CD4-positive, alpha-beta T cell (primary cell): Measurements from ENCODE around the gene KIAA0825. TPM values are rescaled to one million over a fixed set of nuclear protein-coding genes. Genes with fewer than 3 reads are reported as not detected.

Experiments
- ATAC-seq: fragments of 200-7000 bp; cut with Tn5 transposase; one replicate; pipeline ENCODE4 v1.10.0; 2022; ENCODE audit warnings: mild to moderate bottlenecking; ENCODE audit not compliant: poor library complexity
- CTCF ChIA-PET: fragments of 350-600 bp; sonication (Branson Sonifier 250); formaldehyde crosslinking; loops from one replicate; lab custom pipeline; 2021; ENCODE audit warnings: antibody characterized with exemption, inconsistent platforms; lab: Charles Lee
- POLR2A ChIA-PET: fragments of 350-600 bp; sonication (Branson Sonifier 250); formaldehyde crosslinking; loops from one replicate; lab custom pipeline; 2021; ENCODE audit warnings: antibody characterized with exemption, inconsistent platforms; lab: Charles Lee
- DNase-seq, 14 experiments: peaks; one replicate each; pipeline ENCODE4 v3.0.0-alpha.2; 2013 to 2020; ENCODE audit warnings: mixed read lengths in 2 of 14
- H3K27ac ChIP-seq, 2 donors: one replicate each; pipeline versions ENCODE4 v1.5.1 to v1.7.0; 2013; ENCODE audit warnings: low read length in 2 of 2, low read depth in 1 of 2, mild to moderate bottlenecking in 1 of 2
- H3K27me3 ChIP-seq, 2 experiments: 1 replicate in 1 of 2; 2 replicates in 1 of 2; pipeline versions ENCODE4 v1.6.1 to v1.7.0; 2013; ENCODE audit warnings: low read length in 2 of 2, control low read depth in 1 of 2, mild to moderate bottlenecking in 1 of 2, moderate library complexity in 1 of 2; ENCODE audit not compliant: insufficient read depth in 2 of 2, control insufficient read depth in 1 of 2
- H3K36me3 ChIP-seq: one replicate; pipeline ENCODE4 v1.6.1; 2013; ENCODE audit warnings: low read length, control low read depth; ENCODE audit not compliant: insufficient read depth
- H3K4me1 ChIP-seq: one replicate; pipeline ENCODE4 v1.6.1; 2013; ENCODE audit warnings: low read length, control low read depth; ENCODE audit not compliant: insufficient read depth
- H3K4me3 ChIP-seq: one replicate; pipeline ENCODE4 v1.5.1; 2013; ENCODE audit warnings: mild to moderate bottlenecking, low read length, moderate library complexity
- H3K9me3 ChIP-seq, 2 experiments: 1 replicate in 1 of 2; 2 replicates in 1 of 2; pipeline versions ENCODE4 v1.6.1 to v1.7.0; 2013; ENCODE audit warnings: low read length in 2 of 2, mild to moderate bottlenecking in 2 of 2, control low read depth in 1 of 2, moderate library complexity in 1 of 2; ENCODE audit not compliant: control insufficient read depth in 1 of 2, insufficient read depth in 1 of 2
- H3K27ac Mint-ChIP-seq: one replicate; pipeline ENCODE4 v1.8.0; 2020; ENCODE audit warnings: mixed read lengths
- H3K27me3 Mint-ChIP-seq: one replicate; pipeline ENCODE4 v1.8.0; 2021; ENCODE audit warnings: mixed read lengths
- H3K36me3 Mint-ChIP-seq: one replicate; pipeline ENCODE4 v1.8.0; 2021; ENCODE audit warnings: low read depth, mixed read lengths
- H3K4me1 Mint-ChIP-seq: one replicate; pipeline ENCODE4 v1.8.0; 2021; ENCODE audit warnings: low read depth, mixed read lengths
- H3K4me3 Mint-ChIP-seq: one replicate; pipeline ENCODE4 v1.8.0; 2020; ENCODE audit warnings: mild to moderate bottlenecking, mixed read lengths
- H3K9me3 Mint-ChIP-seq: one replicate; pipeline ENCODE4 v1.8.0; 2020; ENCODE audit warnings: mixed read lengths
- CTCF ChIP-seq: fragments of 200-600 bp; IDR thresholded peaks from one replicate; pipeline ENCODE4 v1.8.0; 2022; ENCODE audit warnings: antibody characterized with exemption, mild to moderate bottlenecking
- intact Hi-C, 2 experiments: fragments of 100-400 bp; cut with DNase I in 1 of 2; cut with micrococcal nuclease in 1 of 2; formaldehyde crosslinking; loops; one replicate each; pipeline versions ENCODE4 v1.15.1 to v1.9.0; 2023 to 2025; cut with DNase I, micrococcal nuclease
- total RNA-seq, 174 experiments: library from RNA in 2 of 174; stranded (reverse) in 2 of 174; gene quantifications; one replicate each; pipeline ENCODE4 v1.2.3 and lab custom pipeline; 2021 to 2026

The KIAA0825 gene
- total RNA-seq, 2 experiments from 2014 or later, result 1.5 to 1.6 TPM

DNA sequence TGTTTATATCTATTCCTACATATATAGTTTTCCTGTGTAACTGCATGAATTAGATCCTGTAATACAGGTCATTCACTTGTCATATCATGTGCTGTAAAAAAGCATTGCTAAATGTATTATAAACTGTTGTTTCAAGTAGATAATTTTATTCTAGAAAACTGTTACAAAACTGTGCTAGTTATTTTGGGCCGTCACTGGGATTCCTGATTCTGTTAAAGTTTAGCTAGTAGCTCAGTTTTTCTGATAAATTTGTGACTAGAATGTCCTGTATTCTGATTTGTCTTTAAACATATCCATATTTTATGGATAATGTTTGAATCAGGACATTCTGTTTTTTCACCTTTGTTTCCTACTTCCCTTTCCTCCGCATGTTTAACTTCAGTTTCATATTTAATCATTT lies 5.5 kb upstream of the KIAA0825 start:
- H3K27ac Mint-ChIP-seq, result no peak overlapping the region
- POLR2A ChIA-PET, result no interaction called here
- intact Hi-C loops, result no loop called here
- no peak overlapping the region for H3K27ac ChIP-seq
- no peaks in the 10 kb centered on the region for H3K27me3 ChIP-seq
- H3K9me3 Mint-ChIP-seq, result no peaks in the 10 kb centered on the region
- CTCF ChIA-PET, result no interaction called here
- no peaks in the 10 kb centered on the region for H3K36me3 ChIP-seq
- ATAC-seq, result no peak
- no peak for TF ChIP-seq CTCF
- H3K27me3 Mint-ChIP-seq, result no peaks in the 10 kb centered on the region
- no peak for DNase-seq
- no peak overlapping the region for H3K4me3 ChIP-seq
- peaks cover 12% of the 10 kb centered on the region for H3K4me1 ChIP-seq
- H3K4me1 Mint-ChIP-seq, result peaks cover 36% of the 10 kb centered on the region
- peaks cover 8% of the 10 kb centered on the region for H3K36me3 Mint-ChIP-seq
- no peaks in the 10 kb centered on the region for H3K9me3 ChIP-seq
- H3K4me3 Mint-ChIP-seq, result no peak overlapping the region

DNA sequence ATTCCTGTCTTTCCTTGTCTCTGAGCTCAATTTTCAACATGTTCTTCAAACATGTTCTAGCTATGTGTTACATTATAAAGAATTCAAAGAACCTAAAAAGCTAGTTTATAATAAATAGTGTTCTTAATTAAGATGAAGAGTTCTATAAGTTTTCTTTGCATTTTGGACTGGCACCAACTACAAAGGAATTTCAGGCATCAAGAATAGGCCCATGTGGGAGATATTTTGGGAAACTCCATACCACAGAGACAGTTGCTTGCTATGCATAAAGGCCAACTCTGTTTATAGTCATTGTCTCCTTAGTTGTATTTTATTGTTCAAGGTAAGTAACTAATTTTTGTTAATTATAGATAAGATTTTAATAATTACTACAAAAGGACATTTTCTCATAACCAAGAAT lies 4.6 kb upstream of the KIAA0825 start:
- no peak for ATAC-seq
- H3K9me3 ChIP-seq, result no peaks in the 10 kb centered on the region
- no peaks in the 10 kb centered on the region for H3K36me3 ChIP-seq
- no peaks in the 10 kb centered on the region for H3K9me3 Mint-ChIP-seq
- no peak for TF ChIP-seq CTCF
- peaks cover 14% of the 10 kb centered on the region for H3K36me3 Mint-ChIP-seq
- no peak overlapping the region for H3K27ac Mint-ChIP-seq
- H3K27me3 Mint-ChIP-seq, result no peaks in the 10 kb centered on the region
- H3K27me3 ChIP-seq, result no peaks in the 10 kb centered on the region
- peaks cover 45% of the 10 kb centered on the region for H3K4me1 Mint-ChIP-seq
- ChIA-PET CTCF (no interaction called here), POLR2A (no interaction called here)
- H3K27ac ChIP-seq, result no peak overlapping the region
- peak overlapping the region; percentile 44 for H3K4me3 Mint-ChIP-seq
- DNase-seq, result no peak
- no peak overlapping the region for H3K4me3 ChIP-seq
- intact Hi-C loops, result no loop called here
- H3K4me1 ChIP-seq, result peaks cover 15% of the 10 kb centered on the region

- Histone ChIP-seq H3K4me1 (peaks cover 20% of the 10 kb centered on the region), H3K9me3 (no peaks in the 10 kb centered on the region), H3K36me3 (no peaks in the 10 kb centered on the region), H3K27me3 (no peaks in the 10 kb centered on the region), H3K4me3 (no peak overlapping the region), H3K27ac (no peak overlapping the region)
- DNase-seq, result peak in 1 of 14 experiments; percentile 1
- Mint-ChIP-seq H3K27ac (no peak overlapping the region), H3K4me1 (peaks cover 55% of the 10 kb centered on the region), H3K4me3 (peak overlapping the region; percentile 52), H3K36me3 (peaks cover 16% of the 10 kb centered on the region), H3K27me3 (no peaks in the 10 kb centered on the region), H3K9me3 (no peaks in the 10 kb centered on the region)
- ATAC-seq, result no peak
- ChIA-PET CTCF (interaction anchor here (0.9 kb wide), 1 partner anchor 16 kb away, joined by 3 read pairs; no protein-coding TSS in a partner anchor), POLR2A (no interaction called here)
- no peak for TF ChIP-seq CTCF
- intact Hi-C loops, result no loop called here
These were observed 3.4 kb upstream of the KIAA0825 start for GRCh38 chr5:94621763-94622162.
